GM18502 (cell line): Measurements from ENCODE around the gene POLR2F.
"Not testable (repeated sequence)": the region's sequence is repeated elsewhere in the genome, so short reads cannot be mapped to it uniquely, and the experiment has no call there.

Experiments used
- ATAC-seq: cut with Tn5 transposase; IDR thresholded peaks from one replicate; pipeline ENCODE4 v1.9.1; 2021; ENCODE audit warnings: mild to moderate bottlenecking; ENCODE audit not compliant: unreplicated experiment, poor library complexity

POLR2F gene

GRCh38 chr22:37924386-37925065 lies 29.0 kb upstream of the POLR2F start:
- no peak for ATAC-seq

GRCh38 chr22:37925330-37925729 lies 28.2 kb upstream of the POLR2F start:
- no peak for ATAC-seq

GRCh38 chr22:37925767-37926166 lies 27.7 kb upstream of the POLR2F start:
- ATAC-seq = no peak

GRCh38 chr22:37926358-37926757 lies 27.1 kb upstream of the POLR2F start:
- no peak for ATAC-seq

GRCh38 chr22:37926771-37927636 lies 26.5 kb upstream of the POLR2F start:
- ATAC-seq = no peak

GRCh38 chr22:37927637-37927936 lies 25.9 kb upstream of the POLR2F start:
- no peak for ATAC-seq

GRCh38 chr22:37929390-37929789 lies 24.1 kb upstream of the POLR2F start:
- no peak for ATAC-seq

- ATAC-seq = no peak
These were observed 23.1 kb upstream of the POLR2F start for GRCh38 chr22:37930270-37930951.

GRCh38 chr22:37930952-37931440 lies 22.5 kb upstream of the POLR2F start:
- ATAC-seq = no peak

- ATAC-seq = no peak
These were observed 21.6 kb upstream of the POLR2F start for GRCh38 chr22:37931893-37932389.

GRCh38 chr22:37932401-37932800 lies 21.1 kb upstream of the POLR2F start:
- no peak for ATAC-seq

GRCh38 chr22:37932821-37933578 lies 20.5 kb upstream of the POLR2F start:
- no peak for ATAC-seq

- peak; percentile 88 for ATAC-seq
These were observed 19.7 kb upstream of the POLR2F start for GRCh38 chr22:37933711-37934376.

- no peak for ATAC-seq
These were observed 12.7 kb upstream of the POLR2F start for GRCh38 chr22:37940698-37941376.

- no peak for ATAC-seq
These were observed 11.4 kb upstream of the POLR2F start for GRCh38 chr22:37942133-37942532.

GRCh38 chr22:37943136-37943824 lies 10.2 kb upstream of the POLR2F start:
- no peak for ATAC-seq

GRCh38 chr22:37943825-37944198 lies 9.7 kb upstream of the POLR2F start:
- ATAC-seq = no peak

GRCh38 chr22:37944423-37944822 lies 9.1 kb upstream of the POLR2F start:
- not testable (repeated sequence) for ATAC-seq
